ENCODE data around the gene INSIG1.

The INSIG1 gene

DNA sequence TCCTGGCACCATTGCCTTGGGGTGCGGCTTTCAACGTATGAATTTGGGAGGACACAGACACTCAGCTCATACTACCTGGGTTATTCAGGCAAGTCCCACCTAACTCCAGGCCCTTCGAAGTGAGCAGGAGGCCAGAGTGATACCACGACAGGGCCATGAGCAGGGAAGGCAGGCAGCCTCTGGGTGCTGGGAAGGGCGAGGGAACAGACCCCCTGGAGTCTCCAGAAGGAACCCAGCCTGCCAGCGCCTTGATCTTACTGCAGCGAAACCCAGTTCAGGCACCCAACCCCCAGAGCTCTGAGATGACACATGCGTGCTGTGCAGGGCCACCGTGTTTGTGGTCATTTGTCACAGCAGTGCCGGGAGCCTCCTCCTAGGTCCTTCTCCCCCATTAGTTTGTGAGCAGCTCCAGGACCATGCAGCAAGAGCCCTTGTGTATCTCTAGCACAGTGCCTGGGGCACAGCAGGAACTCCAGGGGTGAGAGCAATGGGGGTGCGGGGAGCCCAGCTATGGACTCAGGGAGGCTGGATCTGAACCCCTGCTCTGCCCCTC, 7.7 kb upstream of the INSIG1 start:
- Histone ChIP-seq H3K9ac (no peak overlapping the region), H3K27ac (no peak overlapping the region), H3K4me1 (ENCODE audit: low read depth, poor library complexity, severe bottlenecking) (peaks cover 4% of the 10 kb centered on the region), H3K4me3 (IDR thresholded peaks at IDR 0.05; ENCODE audit: insufficient read depth, low read depth, low read length) (no peak overlapping the region), H2AFZ (ENCODE audit: low read depth) (no peak overlapping the region), H3K4me2 (no peak overlapping the region), H4K20me1 (ENCODE audit: insufficient read depth) (no peaks in the 10 kb centered on the region), H3K27me3 (ENCODE audit: insufficient read depth, low read depth) (no peaks in the 10 kb centered on the region), H3K36me3 (ENCODE audit: insufficient read depth) (no peaks in the 10 kb centered on the region), H3K79me2 (ENCODE audit: insufficient read depth, low read depth) (no peaks in the 10 kb centered on the region)
- TF ChIP-seq, protein P1, sequence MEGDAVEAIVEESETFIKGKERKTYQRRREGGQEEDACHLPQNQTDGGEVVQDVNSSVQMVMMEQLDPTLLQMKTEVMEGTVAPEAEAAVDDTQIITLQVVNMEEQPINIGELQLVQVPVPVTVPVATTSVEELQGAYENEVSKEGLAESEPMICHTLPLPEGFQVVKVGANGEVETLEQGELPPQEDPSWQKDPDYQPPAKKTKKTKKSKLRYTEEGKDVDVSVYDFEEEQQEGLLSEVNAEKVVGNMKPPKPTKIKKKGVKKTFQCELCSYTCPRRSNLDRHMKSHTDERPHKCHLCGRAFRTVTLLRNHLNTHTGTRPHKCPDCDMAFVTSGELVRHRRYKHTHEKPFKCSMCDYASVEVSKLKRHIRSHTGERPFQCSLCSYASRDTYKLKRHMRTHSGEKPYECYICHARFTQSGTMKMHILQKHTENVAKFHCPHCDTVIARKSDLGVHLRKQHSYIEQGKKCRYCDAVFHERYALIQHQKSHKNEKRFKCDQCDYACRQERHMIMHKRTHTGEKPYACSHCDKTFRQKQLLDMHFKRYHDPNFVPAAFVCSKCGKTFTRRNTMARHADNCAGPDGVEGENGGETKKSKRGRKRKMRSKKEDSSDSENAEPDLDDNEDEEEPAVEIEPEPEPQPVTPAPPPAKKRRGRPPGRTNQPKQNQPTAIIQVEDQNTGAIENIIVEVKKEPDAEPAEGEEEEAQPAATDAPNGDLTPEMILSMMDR (conservative IDR thresholded peaks at IDR 0.05; ENCODE audit: low read depth, low read length): no peak

DNA sequence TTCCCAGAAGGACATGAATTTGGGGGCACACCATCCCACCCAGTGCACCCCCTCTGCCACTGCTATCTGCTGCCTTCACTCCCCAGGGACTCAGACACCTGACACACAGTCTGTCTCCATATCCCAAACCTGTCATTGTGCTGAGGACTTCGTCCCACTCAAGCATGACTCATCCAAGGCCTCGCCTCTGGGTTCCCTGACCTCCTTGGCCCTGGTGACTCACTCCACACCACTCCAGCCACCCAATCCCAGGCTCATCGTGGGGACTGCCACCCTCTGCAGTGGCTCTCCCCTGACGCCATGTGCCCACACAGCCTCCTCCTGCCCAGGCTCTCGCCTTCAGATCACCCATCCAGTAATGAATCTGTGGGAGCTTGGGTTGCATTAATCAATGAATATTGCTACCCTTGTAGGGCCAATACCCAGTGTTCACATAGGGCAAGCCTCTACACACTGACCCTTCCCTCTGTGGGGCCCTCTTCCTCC, 6.6 kb upstream of the INSIG1 start:
- Histone ChIP-seq H3K9ac (no peak overlapping the region), H3K27me3 (ENCODE audit: insufficient read depth, low read depth) (no peaks in the 10 kb centered on the region), H4K20me1 (ENCODE audit: insufficient read depth) (no peaks in the 10 kb centered on the region), H2AFZ (ENCODE audit: low read depth) (no peak overlapping the region), H3K27ac (no peak overlapping the region), H3K4me1 (ENCODE audit: low read depth, poor library complexity, severe bottlenecking) (peaks cover 4% of the 10 kb centered on the region), H3K79me2 (ENCODE audit: insufficient read depth, low read depth) (no peaks in the 10 kb centered on the region), H3K4me2 (no peak overlapping the region), H3K36me3 (ENCODE audit: insufficient read depth) (no peaks in the 10 kb centered on the region), H3K4me3 (IDR thresholded peaks at IDR 0.05; ENCODE audit: insufficient read depth, low read depth, low read length) (no peak overlapping the region)
- TF ChIP-seq, protein P1 (conservative IDR thresholded peaks at IDR 0.05; ENCODE audit: low read depth, low read length): no peak

DNA sequence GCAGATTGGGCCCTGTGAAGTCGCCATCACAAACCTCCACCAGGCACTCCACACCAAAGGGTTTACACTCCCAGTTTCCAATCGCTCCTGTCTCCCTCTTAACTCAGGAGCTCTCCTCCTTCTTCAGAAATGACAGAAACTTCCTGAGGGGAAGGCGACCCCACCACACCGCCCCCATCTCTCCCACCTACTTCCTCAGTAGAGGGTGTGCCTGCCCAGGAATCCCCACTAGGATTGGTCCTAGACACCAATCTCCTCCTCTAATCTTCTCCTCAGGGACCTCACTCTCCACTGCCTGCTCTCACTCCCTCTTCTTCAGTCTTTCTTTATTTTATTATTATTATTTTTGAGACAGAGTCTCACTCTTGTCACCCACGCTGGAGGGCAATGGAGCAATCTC, 5.9 kb upstream of the INSIG1 start:
- no peak overlapping the region for H2AFZ ChIP-seq (ENCODE audit: low read depth)
- peaks cover 10% of the 10 kb centered on the region for H3K4me1 ChIP-seq (ENCODE audit: low read depth, poor library complexity, severe bottlenecking)
- TF ChIP-seq, protein P1 (conservative IDR thresholded peaks at IDR 0.05; ENCODE audit: low read depth, low read length): no peak
- no peaks in the 10 kb centered on the region for H4K20me1 ChIP-seq (ENCODE audit: insufficient read depth)
- no peaks in the 10 kb centered on the region for H3K27me3 ChIP-seq (ENCODE audit: insufficient read depth, low read depth)
- no peak overlapping the region for H3K27ac ChIP-seq
- no peaks in the 10 kb centered on the region for H3K36me3 ChIP-seq (ENCODE audit: insufficient read depth)
- H3K4me2 ChIP-seq: no peak overlapping the region
- H3K9ac ChIP-seq: no peak overlapping the region
- H3K4me3 ChIP-seq (IDR thresholded peaks at IDR 0.05; ENCODE audit: insufficient read depth, low read depth, low read length): no peak overlapping the region
- H3K79me2 ChIP-seq (ENCODE audit: insufficient read depth, low read depth): no peaks in the 10 kb centered on the region

DNA sequence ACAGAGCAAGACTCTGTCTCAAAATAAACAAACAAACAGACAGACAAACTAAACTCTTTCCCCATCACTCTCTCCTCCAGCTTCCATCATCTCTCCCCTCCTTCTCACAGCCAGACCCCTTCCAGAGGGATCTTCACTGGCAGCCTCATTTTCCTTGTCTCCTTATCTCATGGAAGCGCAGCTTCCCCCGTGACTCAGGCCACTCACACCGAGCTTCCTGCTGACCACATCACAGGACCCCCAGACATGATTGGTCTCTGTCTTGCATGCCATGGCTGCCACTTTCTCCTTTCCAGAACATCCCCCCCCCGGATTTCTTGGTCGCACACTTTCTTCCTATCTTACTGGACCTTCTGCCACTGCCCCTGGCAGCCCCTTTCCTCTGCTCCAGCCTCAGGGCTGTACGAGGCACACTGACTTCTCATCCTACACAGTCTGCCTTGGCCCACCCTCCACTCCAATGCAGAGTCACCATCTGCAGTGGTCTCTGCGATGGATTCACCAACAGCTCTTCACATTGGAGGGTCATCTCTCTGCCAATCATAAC, 4.9 kb upstream of the INSIG1 start:
- H3K4me1 ChIP-seq (ENCODE audit: low read depth, poor library complexity, severe bottlenecking): peaks cover 10% of the 10 kb centered on the region
- H3K36me3 ChIP-seq (ENCODE audit: insufficient read depth): no peaks in the 10 kb centered on the region
- no peak overlapping the region for H3K4me2 ChIP-seq
- no peaks in the 10 kb centered on the region for H3K27me3 ChIP-seq (ENCODE audit: insufficient read depth, low read depth)
- H3K27ac ChIP-seq: no peak overlapping the region
- no peak overlapping the region for H3K4me3 ChIP-seq (IDR thresholded peaks at IDR 0.05; ENCODE audit: insufficient read depth, low read depth, low read length)
- TF ChIP-seq, protein P1 (conservative IDR thresholded peaks at IDR 0.05; ENCODE audit: low read depth, low read length): no peak
- no peaks in the 10 kb centered on the region for H4K20me1 ChIP-seq (ENCODE audit: insufficient read depth)
- H2AFZ ChIP-seq (ENCODE audit: low read depth): no peak overlapping the region
- H3K79me2 ChIP-seq (ENCODE audit: insufficient read depth, low read depth): 0 out of 2 replicates have a peak, but pooled peaks cover under 1% of the 10 kb centered on the region
- H3K9ac ChIP-seq: no peak overlapping the region
